SKM-1 (cell line): ENCODE data around the gene ZNF488.

Source experiments
- DNase-seq: peaks from one replicate; lab custom pipeline; 2025; ENCODE audit not compliant: unreplicated experiment; lab: John Stamatoyannopoulos, UW

ZNF488 gene

GRCh38 chr10:47350671-47351640 lies 33.1 kb downstream of the ZNF488 start:
- no peak for DNase-seq

GRCh38 chr10:47349941-47350371 lies 34.1 kb downstream of the ZNF488 start:
- no peak for DNase-seq

GRCh38 chr10:47349516-47349915 lies 34.6 kb downstream of the ZNF488 start:
- DNase-seq = no peak

GRCh38 chr10:47348661-47349470 lies 35.2 kb downstream of the ZNF488 start:
- DNase-seq = no peak

GRCh38 chr10:47348138-47348651 lies 35.9 kb downstream of the ZNF488 start, which contains the start of gene RBP3:
TSS of gene RBP3 (plus strand) at chr10:47348363. CDS start at chr10:47348485, 122 bp downstream.
- DNase-seq = no peak

GRCh38 chr10:47347303-47347675 lies 36.8 kb downstream of the ZNF488 start:
- DNase-seq = no peak

GRCh38 chr10:47346581-47347302 lies 37.4 kb downstream of the ZNF488 start:
- no peak for DNase-seq

- no peak for DNase-seq
These were observed 38.9 kb downstream of the ZNF488 start for GRCh38 chr10:47344996-47345870.

- DNase-seq = peak; percentile 46
These were observed 43.4 kb downstream of the ZNF488 start for GRCh38 chr10:47340608-47341170.

GRCh38 chr10:47339759-47340607 lies 44.1 kb downstream of the ZNF488 start:
- peak; percentile 46 for DNase-seq

- DNase-seq = no peak
These were observed 44.8 kb downstream of the ZNF488 start for GRCh38 chr10:47339186-47339735.

- no peak for DNase-seq
These were observed 46.8 kb downstream of the ZNF488 start for GRCh38 chr10:47337310-47337709.

GRCh38 chr10:47336387-47337134 lies 47.5 kb downstream of the ZNF488 start:
- no peak for DNase-seq

- DNase-seq = no peak
These were observed 48.2 kb downstream of the ZNF488 start for GRCh38 chr10:47335906-47336305.

GRCh38 chr10:47334466-47335295 lies 49.4 kb downstream of the ZNF488 start:
- no peak for DNase-seq

- DNase-seq = no peak
These were observed 50.6 kb downstream of the ZNF488 start for GRCh38 chr10:47333532-47333931.

- DNase-seq = no peak
These were observed 51.1 kb downstream of the ZNF488 start for GRCh38 chr10:47332946-47333345.
